Right cardiac atrium (tissue), 5 donors: ENCODE data around the gene CNTNAP4. TPM values are rescaled to one million over a fixed set of nuclear protein-coding genes. Genes with fewer than 3 reads are reported as not detected.

Source experiments
- ATAC-seq, 2 donors: fragments of 200-7000 bp; cut with Tn5 transposase; one replicate each; pipeline versions ENCODE4 v1.8.0 to v1.9.1; 2020; ENCODE audit warnings: moderate library complexity in 2 of 2, mild to moderate bottlenecking in 1 of 2
- DNase-seq, 3 donors: peaks; one replicate each; pipeline ENCODE4 v3.0.0-alpha.2; 2020
- H3K27ac ChIP-seq: one replicate; pipeline ENCODE4 v1.5.1; 2013; ENCODE audit warnings: mild to moderate bottlenecking, low read length, control low read depth, moderate library complexity
- H3K27me3 ChIP-seq: one replicate; pipeline ENCODE4 v1.6.1; 2013; ENCODE audit not compliant: control insufficient read depth, insufficient read depth
- H3K4me1 ChIP-seq: one replicate; pipeline ENCODE4 v1.6.1; 2013; ENCODE audit warnings: low read length; ENCODE audit not compliant: control insufficient read depth, insufficient read depth
- H3K4me3 ChIP-seq: one replicate; pipeline ENCODE4 v1.5.1; 2013; ENCODE audit warnings: low read length, control low read depth
- H3K9me3 ChIP-seq: one replicate; pipeline ENCODE4 v1.6.1; 2013; ENCODE audit warnings: low read length; ENCODE audit not compliant: control insufficient read depth
- WGBS: extraction: QIAGEN DNeasy Blood & Tissue Kit; methylation state at CpG from one replicate; pipeline ENCODE4 v1.1.7; 2013; 5-methylcytosine and 5-hydroxymethylcytosine counted together
- intact Hi-C, 4 donors: fragments of 100-400 bp; cut with DNase I; formaldehyde crosslinking; loops; one replicate each; pipeline versions ENCODE4 v1.11.0 to v1.14.0; 2022 to 2023
- polyA plus RNA-seq: library from polyadenylated mRNA; stranded (reverse); fragments of 200-250 nt; gene quantifications from one replicate; pipeline ENCODE4 v1.2.3, GENCODE V29; 2013
- total RNA-seq, 4 donors: library from RNA; stranded (reverse); fragmentation: NEBNext Ultra II Directional; extraction: Animal tissue kit (Norgen Biotek cat#: 25700); gene quantifications; one replicate each; pipeline ENCODE4 v1.2.1, GENCODE V29; 2021
- donor health status: healthy with polysubstance abuse.
- donor health status: DM: no; HTN: yes; CAD: no.
- donor health status: DM: no; HTN: no; CAD: no.
- donor health status: DM: no; HTN: yes; CAD: no; lungs with severe emphysema.
- donor health status: DM: yes; HTN: yes; CAD: no.

The CNTNAP4 gene
- total and polyA plus RNA-seq, 5 donors: 0.02 TPM; not detected in 4

- ATAC-seq (peak in 1 of 2 donors; percentile 19), DNase-seq (peak in 2 of 3 donors; percentile 12 to 50)
- Histone ChIP-seq H3K27me3 (no peaks in the 10 kb centered on the region), H3K4me1 (no peaks in the 10 kb centered on the region), H3K4me3 (no peak overlapping the region), H3K9me3 (no peaks in the 10 kb centered on the region), H3K27ac (no peak overlapping the region)
- intact Hi-C loops: no loop called here
- WGBS: 14% methylated on average over 6 of the region's 6 CpGs
Measured at GRCh38 chr16:76583466-76583865, 306.3 kb downstream of the CNTNAP4 start.

- H3K27ac ChIP-seq: no peak overlapping the region
- intact Hi-C loops: no loop called here
- no peaks in the 10 kb centered on the region for H3K4me1 ChIP-seq
- 70% methylated on average over 2 of the region's 2 CpGs for WGBS
- H3K9me3 ChIP-seq: no peaks in the 10 kb centered on the region
- no peaks in the 10 kb centered on the region for H3K27me3 ChIP-seq
- ATAC-seq (no peak), DNase-seq (no peak)
- no peak overlapping the region for H3K4me3 ChIP-seq
Measured at GRCh38 chr16:76583945-76584344, 306.7 kb downstream of the CNTNAP4 start.

DNA sequence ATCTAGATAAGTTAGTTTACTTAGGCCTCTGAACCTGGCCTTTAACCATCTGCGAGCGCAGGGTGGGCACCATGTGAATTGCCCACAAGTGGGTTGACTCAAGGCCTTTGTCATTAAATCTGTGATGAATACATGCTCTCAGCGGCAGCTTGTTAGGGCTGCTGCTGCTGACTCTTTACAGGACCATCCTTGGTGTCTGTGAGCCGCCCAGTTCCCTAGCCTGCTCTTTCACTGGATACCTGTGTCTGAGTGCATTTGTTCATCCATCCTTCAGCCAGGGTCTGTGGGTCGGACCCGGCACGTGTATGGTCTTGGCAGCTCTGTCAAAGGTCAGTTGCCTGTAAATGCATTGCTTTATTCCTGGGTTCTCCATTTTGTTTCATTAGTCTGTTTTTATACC lies 321.3 kb downstream of the CNTNAP4 start:
- 88% methylated on average over 7 of the region's 7 CpGs for WGBS
- ATAC-seq: no peak

DNA sequence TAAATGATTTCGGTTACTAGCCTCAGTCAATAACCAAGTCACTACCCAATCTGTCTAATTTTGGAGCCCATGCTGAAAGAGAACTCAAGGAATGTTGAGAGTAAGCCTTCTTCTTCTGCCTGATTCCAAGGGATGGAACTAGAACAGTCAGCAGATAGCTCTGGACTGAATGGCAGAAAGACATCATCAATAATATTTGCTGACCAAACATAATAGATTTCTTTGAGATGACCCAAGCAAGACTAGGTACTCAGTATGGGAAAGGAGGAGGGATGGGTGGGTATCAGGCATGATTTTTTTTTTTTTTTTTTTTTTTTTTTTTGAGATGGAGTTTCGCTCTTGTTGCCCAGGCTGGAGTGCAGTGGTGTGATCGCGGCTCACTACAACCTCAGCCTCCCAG lies 330.1 kb downstream of the CNTNAP4 start:
- 97% methylated on average over 4 of the region's 4 CpGs for WGBS
- intact Hi-C loops: no loop called here

More for the DNA sequence above, 321.3 kb downstream of the CNTNAP4 start:
- intact Hi-C loops: no loop called here
- Histone ChIP-seq H3K4me3 (no peak overlapping the region), H3K4me1 (no peaks in the 10 kb centered on the region), H3K27ac (no peak overlapping the region), H3K9me3 (no peaks in the 10 kb centered on the region), H3K27me3 (no peaks in the 10 kb centered on the region)
- no peak for DNase-seq

More for the DNA sequence above, 330.1 kb downstream of the CNTNAP4 start:
- Histone ChIP-seq H3K27me3 (no peaks in the 10 kb centered on the region), H3K27ac (no peak overlapping the region), H3K9me3 (no peaks in the 10 kb centered on the region), H3K4me1 (no peaks in the 10 kb centered on the region), H3K4me3 (no peak overlapping the region)
- ATAC-seq (no peak), DNase-seq (no peak)
